ENCODE results near the gene TEX51.

The TEX51 gene

DNA sequence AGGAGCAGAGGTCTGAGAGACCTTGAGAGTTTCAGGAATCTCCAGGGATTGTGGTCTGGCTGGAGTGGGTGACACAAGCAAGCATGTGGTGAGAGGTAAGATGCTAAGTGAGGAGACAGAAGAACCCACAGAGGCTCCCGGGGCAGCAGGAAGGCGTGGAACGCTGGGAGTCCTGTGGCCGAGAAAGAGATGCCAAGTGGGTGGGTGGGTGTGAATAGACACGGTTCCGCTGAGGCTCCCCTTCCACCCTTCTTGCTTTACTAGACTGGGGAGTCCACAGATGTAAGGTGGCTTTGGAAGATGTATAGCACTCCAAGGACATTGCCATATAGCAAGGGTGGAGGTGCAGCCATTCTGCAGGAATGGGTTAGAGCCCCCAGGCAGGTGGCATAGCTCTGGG lies 4.2 kb downstream of the TEX51 start:
- no peak for DNase-seq (ENCODE audit: low read depth)
- no peak for TF ChIP-seq CTCF (IDR thresholded peaks at IDR 0.05; ENCODE audit: low read length, missing control alignments)
- H3K4me3 ChIP-seq (replicated peaks; ENCODE audit: low read depth, low read length) = no peak overlapping the region

DNA sequence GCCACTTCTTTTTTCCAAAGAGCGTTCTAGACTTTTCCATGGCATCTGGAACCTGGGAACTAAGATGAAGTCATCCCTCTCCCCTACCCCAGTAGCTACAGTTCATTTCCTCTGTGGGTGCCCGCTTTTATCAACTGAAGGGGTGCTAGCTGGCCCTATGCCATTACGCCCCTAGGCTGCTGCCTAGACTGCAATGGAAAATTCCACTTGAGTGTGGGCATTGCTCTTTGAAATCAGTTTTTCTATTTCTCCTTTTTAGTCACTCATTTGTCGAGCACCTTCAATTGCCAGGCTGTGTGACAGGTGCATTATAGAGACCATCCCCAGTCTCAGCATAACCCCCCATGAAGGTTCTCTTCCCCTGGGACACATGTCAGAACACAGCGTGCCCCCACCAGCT lies 7.3 kb downstream of the TEX51 start:
- H3K4me3 ChIP-seq (replicated peaks; ENCODE audit: low read depth, low read length) = no peak overlapping the region
- DNase-seq (ENCODE audit: low read depth) = no peak
- no peak for TF ChIP-seq CTCF (IDR thresholded peaks at IDR 0.05; ENCODE audit: low read length, missing control alignments)

- TF ChIP-seq CTCF (IDR thresholded peaks at IDR 0.05; ENCODE audit: low read length, missing control alignments) = no peak
- DNase-seq (ENCODE audit: low read depth) = no peak
- H3K4me3 ChIP-seq (replicated peaks; ENCODE audit: low read depth, low read length) = no peak overlapping the region
These were observed 8.1 kb downstream of the TEX51 start for GRCh38 chr2:126906781-126907180.

DNA sequence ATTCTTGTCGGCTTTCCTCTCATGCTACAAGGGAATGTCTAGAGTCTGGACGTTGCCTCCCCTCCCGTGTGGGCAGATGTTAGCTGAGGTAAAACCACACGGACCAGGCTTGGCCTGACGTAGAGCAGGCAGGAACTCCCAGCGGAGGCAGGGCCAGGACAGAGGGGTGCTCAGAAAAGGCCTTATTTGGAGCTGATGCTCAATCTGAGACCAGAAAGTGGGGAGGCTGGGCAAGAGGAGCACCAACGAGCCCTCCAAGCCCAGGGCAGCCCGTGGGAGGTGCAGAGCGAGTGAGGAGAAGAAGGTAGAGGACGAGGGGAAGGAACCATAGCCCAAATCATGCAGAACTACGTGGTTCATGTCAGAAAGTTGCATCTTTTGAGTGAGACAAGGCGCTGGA lies 9.0 kb downstream of the TEX51 start:
- H3K4me3 ChIP-seq (replicated peaks; ENCODE audit: low read depth, low read length) = no peak overlapping the region
- DNase-seq (ENCODE audit: low read depth) = no peak
- no peak for TF ChIP-seq CTCF (IDR thresholded peaks at IDR 0.05; ENCODE audit: low read length, missing control alignments)

DNA sequence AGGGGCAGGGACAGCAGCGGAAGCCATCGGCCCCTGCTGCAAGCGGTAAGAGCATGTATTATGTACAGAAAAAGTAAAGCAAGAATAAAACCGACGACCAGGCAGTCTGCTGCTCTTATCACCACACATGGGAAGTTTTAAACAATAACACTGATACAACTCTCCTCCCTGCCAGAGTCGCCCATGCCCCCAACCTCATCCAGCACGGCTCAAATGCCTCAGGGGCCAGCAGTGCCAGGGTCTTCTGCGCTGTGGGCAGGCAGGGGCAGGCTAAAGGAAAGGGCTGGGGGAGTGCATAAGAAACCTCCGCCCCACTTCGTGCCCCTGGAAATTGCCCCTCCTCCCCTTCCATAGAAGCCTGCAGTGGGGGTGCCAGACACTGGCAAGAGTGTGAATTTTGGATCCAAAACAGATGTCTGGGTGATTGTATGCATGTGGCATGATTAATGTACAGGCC lies 10.1 kb downstream of the TEX51 start:
- no peak for DNase-seq (ENCODE audit: low read depth)
- H3K4me3 ChIP-seq (replicated peaks; ENCODE audit: low read depth, low read length) = no peak overlapping the region
- TF ChIP-seq CTCF (IDR thresholded peaks at IDR 0.05; ENCODE audit: low read length, missing control alignments) = no peak

GRCh38 chr2:126909366-126909765 lies 10.7 kb downstream of the TEX51 start:
- no peak for TF ChIP-seq CTCF (IDR thresholded peaks at IDR 0.05; ENCODE audit: low read length, missing control alignments)
- DNase-seq (ENCODE audit: low read depth) = no peak
- H3K4me3 ChIP-seq (replicated peaks; ENCODE audit: low read depth, low read length) = no peak overlapping the region

GRCh38 chr2:126909781-126910180 lies 11.1 kb downstream of the TEX51 start:
- H3K4me3 ChIP-seq (replicated peaks; ENCODE audit: low read depth, low read length) = no peak overlapping the region
- no peak for TF ChIP-seq CTCF (IDR thresholded peaks at IDR 0.05; ENCODE audit: low read length, missing control alignments)
- no peak for DNase-seq (ENCODE audit: low read depth)

Data from fibroblast of pulmonary artery (primary cell).